Activated CD4-positive, alpha-beta T cell treated with anti-CD3 and anti-CD28 coated beads, Interleukin-2, amount 50 U/mL, for 24 hours (primary cell): Measurements from ENCODE around the gene PAX5.

Source experiments
- DNase-seq, 2 donors: peaks; one replicate each; pipeline ENCODE4 v3.0.0-alpha.2; 2020; ENCODE audit warnings: low read depth in 1 of 2, low spot score in 1 of 2

Gene PAX5

DNA sequence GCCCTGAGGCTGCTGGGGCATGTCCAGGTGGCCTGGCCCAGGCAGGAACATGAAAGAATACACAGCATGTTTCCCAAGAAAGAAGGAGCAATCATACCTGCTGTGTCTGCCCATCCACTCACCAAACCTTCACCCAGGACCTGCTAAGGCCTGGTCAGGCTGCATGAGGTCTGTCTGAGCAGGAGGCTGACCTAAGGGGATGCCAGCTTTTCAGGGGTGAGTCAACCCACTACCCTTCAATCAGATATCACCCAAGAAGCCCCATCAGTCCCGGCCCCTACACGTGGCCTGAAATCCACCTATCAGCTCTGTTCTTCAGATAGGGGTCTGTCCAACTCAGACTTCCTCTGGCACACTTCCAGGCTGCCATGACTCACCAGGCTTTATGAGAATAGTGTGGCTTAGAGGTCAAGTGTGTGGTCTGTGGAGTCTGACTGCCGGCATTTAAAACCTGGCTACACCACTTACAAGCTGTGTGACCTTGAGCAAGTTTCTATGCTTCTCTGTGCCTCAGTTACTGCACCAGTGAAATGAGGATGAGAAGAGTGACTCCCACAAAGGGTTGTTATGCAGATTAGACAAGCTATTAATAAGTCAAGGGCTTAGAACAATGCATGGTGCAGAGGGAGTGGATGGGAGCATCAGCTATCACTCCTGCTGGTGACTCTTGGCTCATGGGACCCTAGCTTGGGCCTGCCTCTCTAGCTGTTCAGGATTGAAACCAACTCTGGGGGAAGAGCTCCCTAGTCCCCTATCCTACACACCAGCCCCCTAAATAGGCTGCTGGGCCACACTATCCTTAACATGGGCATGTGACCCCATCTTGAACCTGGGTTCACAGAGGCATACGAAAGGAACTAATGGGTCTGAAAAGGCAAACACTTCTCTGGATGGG lies 130.3 kb downstream of the PAX5 start:
- no peak for DNase-seq

DNA sequence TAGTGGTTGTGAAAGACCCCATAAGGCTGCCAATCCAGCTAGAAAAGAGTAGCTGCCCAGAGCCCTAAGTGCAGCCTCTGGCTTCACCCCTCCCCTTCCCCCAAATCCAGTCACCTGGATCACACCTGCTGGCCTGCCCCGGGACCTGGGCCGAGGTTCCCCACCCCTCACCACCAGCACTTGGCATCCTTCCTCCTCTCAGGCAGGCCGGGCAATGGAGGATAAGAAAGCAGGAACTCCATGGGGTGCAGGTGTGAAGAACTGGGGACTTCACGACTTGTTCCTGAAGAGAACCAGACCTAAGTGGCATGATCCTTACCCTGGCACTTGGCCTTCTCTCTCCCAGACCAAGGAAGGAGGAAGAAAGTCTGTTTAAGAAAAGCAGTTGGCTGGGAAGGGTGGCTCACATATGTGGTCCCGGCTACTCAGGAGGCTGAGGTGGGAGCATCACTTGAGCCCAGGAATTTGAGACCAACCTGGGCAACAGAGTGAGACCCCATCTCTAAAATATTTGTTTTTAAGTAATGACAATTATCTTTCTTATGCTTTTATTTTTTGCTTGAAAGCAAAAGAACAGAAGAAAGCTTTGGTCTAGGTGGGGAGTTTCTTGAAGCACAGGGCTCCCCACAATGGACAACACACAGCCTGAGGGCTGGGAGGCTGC lies 131.1 kb downstream of the PAX5 start:
- no peak for DNase-seq

DNA sequence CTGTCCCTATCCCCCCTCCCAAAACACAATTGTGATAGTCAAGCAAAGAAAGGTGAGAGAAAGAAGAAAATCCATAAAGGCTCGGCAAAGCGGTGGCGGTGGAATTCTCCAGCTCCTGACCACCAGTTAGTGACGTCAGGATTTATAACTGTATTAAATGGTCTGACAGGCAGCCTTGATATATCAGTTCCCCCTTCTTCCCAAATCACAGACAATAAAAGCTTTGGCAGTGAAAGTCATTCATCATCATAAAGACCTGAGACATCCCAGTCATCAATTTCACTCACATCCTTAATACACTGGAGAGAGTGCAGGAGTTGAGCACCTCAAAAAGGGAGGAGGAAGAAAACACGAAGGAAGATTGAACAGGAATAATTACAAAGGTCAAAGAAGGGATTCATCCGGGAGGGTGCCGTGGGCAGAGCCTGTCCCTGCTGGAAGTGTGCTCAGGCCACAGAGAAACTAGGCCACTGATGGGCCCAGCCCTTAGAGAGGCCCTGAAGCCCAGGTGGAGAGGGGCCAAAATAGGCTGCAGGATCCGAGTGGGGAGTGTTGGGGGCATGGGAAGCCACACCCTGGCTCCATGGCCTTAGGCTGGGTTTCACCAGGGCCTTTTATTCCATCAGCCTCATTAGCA lies 131.9 kb downstream of the PAX5 start:
- DNase-seq = no peak

DNA sequence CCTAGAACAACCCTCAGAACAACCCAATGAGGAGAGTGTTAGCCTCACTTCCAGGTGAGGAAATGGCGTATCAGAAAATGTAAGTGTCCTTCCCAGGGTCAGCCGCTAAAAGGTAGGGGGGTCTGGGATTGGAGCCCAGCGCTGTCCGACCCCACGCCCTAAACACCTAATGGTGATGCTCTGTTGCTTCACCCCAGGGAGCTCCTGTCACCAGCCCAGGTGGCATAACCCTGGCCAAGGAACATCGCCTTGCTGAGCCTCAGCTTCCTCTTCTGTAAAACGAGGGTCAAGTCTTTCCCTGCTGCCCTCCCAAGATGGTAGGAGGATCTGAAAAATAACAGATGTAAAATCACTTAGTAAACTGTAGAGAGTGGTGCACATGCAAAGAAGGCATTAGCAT lies 132.5 kb downstream of the PAX5 start:
- no peak for DNase-seq

DNA sequence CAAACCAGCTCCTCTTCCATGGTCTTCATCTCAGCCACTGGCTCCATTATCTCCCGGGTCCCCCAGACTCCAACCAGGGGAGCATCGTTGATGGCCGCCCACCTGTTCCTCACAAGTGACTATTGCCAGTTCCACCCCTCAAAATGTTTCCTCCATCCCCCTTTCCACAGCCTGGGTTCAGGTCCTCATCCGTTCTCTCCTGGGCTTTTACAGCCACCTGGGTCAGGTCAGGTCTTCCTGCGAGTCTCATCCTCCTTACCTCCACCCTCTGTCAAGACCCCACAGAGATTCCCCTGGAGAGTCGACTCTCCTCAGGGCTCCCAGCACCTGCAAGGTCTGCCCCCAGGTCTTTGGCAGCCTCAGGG lies 133.2 kb downstream of the PAX5 start:
- DNase-seq = no peak

DNA sequence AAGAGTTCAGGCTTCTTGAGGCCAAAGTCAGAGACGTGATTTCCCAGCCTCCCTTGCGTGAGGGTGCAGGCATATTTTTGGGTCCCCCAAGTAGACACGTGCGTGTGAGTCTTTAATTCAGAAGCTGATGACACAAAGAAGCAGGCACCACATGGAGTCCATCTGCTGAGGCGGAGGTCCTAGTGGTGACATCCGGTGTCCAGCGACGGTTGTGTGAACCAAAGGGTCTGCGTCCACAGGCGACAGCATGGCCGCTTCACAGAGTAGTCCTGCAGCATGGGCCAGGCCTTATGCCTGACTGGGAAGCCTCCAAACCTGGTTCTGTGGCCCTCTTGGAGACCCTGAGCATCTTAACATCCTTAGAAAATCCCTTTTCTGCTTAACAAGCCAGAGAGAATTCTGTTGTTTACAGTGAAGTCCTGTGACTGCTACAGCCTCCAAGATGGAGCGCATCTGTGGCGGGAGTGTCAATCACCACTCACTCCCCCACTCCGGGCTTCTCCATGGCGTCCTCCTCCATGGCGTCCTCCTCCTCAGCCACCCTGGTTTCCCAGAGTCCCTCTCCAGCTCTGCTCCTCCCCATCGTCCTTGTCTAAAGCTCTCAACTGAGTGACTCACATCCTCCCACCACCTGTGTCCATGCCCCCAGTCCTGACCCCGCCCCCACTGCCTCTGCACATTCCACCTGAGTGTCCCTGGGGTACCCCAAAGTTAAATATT lies 133.8 kb downstream of the PAX5 start:
- DNase-seq = no peak

DNA sequence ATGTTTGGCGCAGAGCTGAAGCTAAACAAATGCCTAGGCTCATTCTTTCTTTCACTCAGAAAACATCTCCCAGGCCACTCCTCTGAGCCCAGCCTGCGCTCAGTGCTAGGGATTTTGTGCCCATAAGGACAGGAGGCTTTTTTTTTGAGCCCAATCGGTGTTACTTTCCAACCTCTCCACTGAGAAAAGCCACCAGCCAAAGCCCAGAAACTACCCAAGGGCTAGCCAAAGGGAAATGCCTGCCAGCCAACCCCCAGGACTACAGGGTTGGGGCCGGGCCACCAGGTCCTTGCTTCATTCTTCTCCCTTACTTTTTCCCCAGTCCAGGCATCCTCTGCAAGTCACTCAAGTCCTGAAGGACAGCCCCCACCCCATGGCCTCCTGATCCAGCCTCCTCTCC lies 134.7 kb downstream of the PAX5 start:
- no peak for DNase-seq

DNA sequence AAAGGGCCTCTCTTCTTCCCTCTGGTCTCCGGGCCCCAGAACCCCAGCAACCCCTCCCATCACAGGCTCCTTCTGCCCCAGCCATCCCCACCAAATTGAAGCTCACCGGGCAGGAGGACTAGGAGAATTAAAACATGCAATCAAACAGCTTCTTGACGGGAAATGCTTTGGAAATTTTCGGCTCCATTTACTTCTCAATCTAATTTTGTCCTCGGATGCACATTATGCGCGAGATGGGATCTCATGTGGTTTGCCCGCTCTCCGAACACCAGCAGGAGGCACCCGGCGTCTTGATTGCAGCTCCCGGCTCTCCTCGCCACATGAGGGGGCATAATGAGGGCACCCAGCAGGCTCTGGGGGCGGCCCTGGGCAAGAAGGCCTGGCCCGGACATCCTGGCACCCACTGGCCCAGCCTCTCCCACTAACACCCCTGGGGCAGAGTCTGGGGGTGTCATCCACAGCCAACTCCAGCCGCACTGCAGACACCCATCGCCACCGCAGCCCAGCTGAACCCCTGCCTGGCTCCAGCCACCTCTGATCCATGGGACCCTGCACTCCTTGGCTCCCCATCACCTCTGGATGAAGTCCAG lies 135.5 kb downstream of the PAX5 start:
- DNase-seq = no peak

DNA sequence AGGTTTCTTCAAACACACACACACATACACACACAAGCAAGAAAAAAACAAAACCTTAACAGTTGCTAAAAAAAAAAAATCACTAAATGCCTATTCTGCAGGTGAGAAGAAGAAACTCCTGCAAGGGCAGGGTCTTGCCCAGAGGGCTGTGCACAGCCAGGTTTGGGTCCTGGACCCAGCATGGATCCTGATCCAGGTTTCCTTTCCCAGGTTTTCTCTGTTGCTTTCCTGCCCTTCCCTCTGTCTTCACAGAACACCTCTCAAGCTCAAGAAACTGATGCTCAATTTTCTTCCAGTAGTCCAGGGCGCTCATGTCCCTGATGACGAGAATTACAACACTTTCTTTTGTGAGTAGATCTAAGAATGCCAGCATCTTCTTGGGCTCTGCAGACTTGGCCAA lies 136.6 kb downstream of the PAX5 start:
- no peak for DNase-seq

DNA sequence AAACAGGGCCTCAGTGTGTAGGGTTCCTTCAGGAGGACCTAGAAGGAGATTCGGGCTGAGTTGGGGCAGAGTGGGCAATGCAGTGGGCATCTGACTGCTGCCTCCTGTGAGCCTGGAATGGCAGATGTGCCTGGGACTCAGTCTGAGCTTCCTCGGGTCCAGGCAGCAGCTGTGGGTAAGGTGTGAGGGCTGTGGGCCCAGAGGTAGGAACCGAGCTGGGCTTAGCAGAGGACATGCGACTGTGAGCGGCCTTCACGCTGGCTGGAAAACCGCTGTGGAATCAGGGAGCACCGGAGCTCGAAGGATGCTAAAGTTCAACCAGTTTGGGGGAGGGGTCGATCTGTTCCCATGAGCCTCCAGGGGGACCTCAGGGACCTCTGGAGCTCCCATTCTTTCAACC lies 137.0 kb downstream of the PAX5 start:
- no peak for DNase-seq

DNA sequence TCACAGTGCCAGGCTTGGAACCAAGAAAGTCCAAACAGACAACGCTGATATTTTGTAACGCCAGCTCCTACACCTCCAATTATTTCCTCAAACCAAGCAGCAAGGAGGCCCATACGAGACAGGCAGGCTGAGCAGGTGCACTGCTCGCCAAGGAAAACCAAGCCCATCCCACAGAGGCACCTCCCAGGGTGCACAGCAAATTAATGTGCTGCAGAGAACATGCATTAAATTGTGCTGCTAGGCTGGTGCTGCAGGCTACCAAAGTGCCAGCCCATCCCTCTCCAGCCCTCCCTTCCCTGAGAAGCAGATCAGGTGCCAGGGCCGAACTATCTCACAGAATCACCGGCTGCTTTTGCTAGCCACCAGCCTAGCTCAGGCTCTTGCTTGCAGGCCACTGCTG lies 137.8 kb downstream of the PAX5 start:
- no peak for DNase-seq

DNA sequence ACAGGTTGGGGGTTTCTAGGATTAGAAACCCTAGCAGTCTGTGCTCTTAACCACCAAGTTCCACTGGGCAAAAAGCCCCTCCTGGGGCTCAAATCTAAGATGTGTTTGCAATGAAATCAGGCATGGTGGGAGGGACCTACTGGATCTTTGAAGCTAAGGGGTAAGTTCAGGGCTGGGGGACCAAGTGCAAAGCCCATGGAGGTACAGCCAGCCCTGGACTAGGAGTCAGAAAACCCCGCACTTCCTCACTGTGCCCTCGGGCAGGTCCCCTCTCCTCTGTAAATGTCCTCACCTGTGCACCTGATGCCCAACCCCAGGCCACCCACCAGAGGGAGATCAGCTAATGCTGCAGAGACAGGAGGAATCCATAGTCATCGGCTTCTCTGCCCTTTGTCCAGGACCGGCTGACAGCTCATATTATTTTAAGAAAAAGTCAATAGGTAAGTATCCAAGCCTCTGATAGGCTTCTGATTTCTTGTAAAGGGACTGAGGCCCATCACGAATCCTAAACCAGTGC lies 138.3 kb downstream of the PAX5 start:
- DNase-seq = no peak

DNA sequence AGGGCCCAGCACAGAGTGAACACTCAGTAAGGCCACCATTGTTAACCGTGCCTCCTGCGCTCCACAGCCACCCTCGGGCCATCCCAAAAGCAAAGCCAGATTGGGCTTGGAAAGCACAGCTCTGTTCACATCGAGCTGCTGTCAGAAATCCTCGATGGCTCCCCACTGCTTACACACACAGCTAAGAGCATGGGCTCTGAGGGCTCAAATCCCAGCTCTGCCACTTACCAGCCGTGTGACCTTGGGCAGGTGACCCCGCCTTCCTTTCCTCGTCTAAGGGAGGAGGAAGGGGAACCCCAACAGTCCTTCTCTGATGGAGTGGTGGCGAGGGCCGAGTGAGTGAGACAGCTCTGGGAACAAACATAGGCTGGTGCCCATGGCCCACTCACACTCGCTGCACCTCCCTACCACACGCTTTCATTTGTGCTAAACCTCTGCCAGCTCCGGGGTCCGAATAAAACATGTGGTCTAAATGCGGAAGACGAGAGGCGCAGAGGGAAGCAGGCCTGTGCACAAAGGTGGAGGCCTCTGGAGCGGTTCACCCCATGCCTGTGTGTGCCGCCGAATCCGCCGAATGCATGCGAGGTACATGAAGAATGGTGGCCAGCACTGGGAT lies 139.3 kb downstream of the PAX5 start:
- DNase-seq = no peak

DNA sequence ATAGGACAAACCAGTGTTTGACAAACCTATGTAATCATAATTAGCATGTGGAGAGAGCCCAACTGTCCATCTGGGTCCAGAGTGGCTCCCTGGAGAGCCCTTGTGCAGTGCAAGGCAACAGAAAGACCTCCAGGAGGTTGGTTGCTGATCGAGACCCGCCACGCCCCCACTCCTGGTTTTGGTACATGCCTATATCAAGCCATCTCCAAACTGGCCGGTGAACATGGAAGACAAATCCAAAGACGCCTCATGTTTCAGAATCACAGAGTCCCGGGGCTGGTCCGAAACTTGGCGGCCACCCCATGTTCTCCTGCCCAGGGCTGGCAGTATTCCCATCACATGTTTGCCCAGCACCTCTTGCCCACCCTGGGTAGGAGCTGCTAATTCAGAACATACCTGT lies 140.2 kb downstream of the PAX5 start:
- DNase-seq = no peak

DNA sequence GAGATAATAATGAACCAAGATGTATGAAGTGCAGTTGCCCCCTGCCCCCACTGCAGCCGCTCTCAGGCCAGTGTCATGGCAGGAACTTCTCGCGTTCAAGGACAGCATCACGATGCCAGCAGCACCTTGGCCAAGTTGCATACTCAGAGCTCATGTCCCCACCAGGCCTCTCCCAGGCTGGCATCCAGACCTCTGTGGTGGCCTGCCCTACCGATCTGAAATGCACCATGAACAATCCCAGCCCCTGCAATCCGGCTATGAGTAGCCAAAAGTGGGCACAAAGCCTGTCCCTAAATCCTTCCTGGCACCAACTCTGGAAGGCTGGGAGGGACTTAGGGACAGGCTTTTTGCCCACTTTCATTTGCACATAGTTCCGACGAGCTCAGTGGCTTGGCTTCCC lies 140.9 kb downstream of the PAX5 start:
- no peak for DNase-seq

DNA sequence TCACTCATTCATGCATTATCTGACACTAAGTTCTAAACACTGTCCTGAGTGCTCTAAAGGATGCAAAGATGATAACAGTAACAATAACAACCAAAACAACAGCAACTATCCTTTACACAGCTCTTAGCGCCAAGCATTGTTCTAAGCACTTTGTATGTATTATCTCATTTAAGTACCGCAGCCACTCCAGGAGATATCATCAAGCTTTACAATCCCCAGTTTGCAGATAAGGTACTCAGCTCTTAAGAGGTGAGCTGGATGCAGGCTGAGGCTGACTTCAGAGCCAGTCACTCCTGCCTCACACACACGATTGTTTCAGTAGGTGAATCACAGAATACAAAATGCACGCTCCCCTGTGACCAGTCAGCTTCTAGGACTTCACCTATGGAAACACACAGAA lies 141.8 kb downstream of the PAX5 start:
- no peak for DNase-seq

DNA sequence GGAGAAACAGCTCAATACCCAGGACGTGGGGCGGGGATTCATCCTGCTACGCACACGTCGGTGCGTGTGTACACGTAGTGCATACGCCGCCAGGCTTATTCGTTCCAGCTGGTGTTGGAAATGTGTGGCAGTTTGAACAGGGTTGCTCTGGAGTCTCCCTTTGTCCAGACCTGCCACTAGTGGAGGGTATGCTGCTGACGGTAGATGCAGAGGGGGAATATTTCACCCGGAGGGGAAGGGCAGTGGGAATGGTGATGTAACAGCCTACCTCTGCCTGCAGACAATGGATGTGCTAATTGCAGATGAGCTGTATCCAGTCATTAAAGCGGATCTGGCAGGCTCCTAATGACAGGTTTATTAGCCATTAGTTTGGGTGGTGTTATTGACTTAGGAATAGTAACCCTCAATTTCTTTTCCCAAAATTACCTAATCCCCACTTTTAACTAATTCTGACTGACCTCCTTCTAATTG lies 142.7 kb downstream of the PAX5 start:
- DNase-seq = no peak

DNA sequence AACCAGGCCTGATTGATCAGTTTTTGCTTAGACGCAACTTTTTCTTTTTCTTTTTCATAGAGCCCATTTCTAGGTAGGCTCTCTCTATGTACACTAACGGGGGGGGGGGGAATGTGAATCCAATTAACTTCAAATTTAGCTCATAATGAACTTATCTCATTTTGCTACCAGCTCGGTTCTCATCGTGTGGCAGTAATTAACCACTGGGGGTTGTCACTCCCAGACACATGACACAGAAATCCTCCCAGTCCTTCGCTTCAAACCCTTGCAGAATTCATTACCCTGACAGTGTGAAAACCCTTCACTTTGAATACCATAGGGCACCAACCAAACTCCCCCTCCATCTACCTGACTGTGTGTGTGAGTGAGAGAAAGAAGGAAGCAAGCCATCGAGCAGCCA lies 144.2 kb downstream of the PAX5 start:
- DNase-seq = no peak

DNA sequence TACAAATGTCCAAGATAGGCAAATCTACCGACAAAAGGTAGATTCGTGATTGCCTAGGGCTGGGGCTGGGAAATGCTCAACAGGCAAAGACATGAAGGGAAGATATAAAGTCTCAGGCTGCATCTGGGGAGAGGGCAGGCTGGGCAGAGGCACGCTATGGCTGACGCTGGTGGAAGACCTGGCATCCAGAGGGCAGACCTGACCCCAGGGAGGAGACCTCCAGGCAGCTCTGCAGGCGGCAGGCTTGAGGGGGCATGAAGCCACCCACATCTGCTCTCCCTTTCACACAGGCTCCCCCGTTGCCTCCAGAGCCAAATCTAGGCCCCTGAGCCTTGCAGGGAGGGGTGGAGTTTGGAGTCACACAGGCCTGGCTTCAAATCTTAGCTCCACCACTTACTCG lies 145.5 kb downstream of the PAX5 start:
- no peak for DNase-seq

DNA sequence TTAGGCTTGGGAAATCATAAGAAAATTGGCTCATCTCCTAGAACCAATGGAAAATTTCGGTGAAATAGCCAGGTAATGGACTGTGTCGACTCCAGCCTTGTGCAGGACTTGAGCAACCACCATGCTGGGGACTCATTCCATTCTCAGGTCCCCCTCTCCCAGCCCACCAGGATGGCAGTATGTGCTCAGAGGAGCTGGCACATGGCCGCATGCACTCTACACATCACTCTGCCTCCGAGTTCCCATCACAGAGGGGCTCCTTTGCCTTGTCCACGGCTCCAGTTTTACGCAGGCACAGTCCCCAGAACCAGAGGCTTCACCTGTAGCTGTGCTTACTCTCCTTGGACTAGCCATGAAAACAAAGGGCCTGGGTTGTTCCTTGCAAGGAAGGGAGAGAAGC lies 149.3 kb downstream of the PAX5 start:
- DNase-seq = no peak

DNA sequence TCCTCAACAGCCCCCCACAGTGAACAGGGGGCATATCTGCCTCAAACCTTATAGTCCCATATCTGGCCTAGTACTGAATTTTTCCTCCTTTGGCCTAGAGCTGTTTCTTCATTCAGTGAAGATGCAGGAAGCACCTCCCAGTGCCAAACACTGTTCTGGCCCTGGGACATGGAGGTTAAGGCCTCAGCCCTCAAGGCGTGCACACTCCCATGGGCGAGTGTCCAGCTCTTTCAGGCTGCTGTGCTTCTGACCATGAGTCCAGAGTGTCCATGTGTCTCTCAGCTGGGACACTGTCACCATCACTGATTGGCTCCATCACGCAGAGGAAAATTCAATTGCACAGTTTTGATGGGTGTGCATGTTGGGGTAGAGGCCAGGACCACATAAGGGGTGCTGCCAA lies 151.5 kb downstream of the PAX5 start:
- DNase-seq = no peak
